Heart left ventricle (tissue), 13 donors: ENCODE data around the gene TRIM71.

Source experiments
- CTCF ChIP-seq, 12 donors: fragments of 200-600 bp; sonication (generic) in 4 of 12; IDR thresholded peaks; one replicate each; pipeline versions ENCODE4 v1.5.0 to v1.8.0; 2018 to 2022; ENCODE audit warnings: antibody characterized with exemption in 12 of 12, mild to moderate bottlenecking in 5 of 12
- POLR2A ChIP-seq, 2 donors: fragments of 450-650 bp; IDR thresholded peaks; one replicate each; pipeline ENCODE4 v1.6.1; 2017; ENCODE audit warnings: antibody characterized with exemption in 2 of 2, mild to moderate bottlenecking in 2 of 2, moderate library complexity in 2 of 2
- donor health status: ischemic (EF 13 %, LVEDD 7.1; RV severe dilation, severe dysfunction).
- donor health status: DM: no; HTN: yes; CAD: no.
- donor health status: DM: no; HTN: no; CAD: no.
- donor health status: ischemic (EF 25% LVEDD 6.9; RV normal size, moderate dysfunction).
- donor health status: ischemic (EF 25% LVEDD 5.7; RV mildly dilated, moderate dysfunction).
- donor health status: ischemic (EF 35%, LVEDD 5.7; RV mildly dilated, moderate dysfunction).
- donor health status: nonischemic (EF 11% LVEDD 7.7; RV severe dilation, severe dysfunction).
- donor health status: DM: yes; HTN: yes; CAD: no.
- donor health status: PGD.
- donor health status: ischemic (EF 29% LVEDD 5.4; RV normal size, mild dysfunction).
- donor health status: nonischemic (EF 23%, LVEDD 6.1; RV moderate dilation, normal function).

- TF ChIP-seq CTCF (IDR thresholded peaks at IDR 0.05) (no peak), POLR2A (IDR thresholded peaks at IDR 0.05) (no peak)
Measured at GRCh38 chr3:32816439-32817256, 1.1 kb upstream of the TRIM71 start.
